ENCODE results near the gene BCAP31.

Gene BCAP31

GRCh38 chrX:153681175-153681574, 43.0 kb downstream of the BCAP31 start:
- peak; percentile 58 for DNase-seq (ENCODE audit: low spot score)
- Histone ChIP-seq H3K27ac (no peak overlapping the region), H3K4me3 (no peak overlapping the region)
- TF ChIP-seq CTCF (IDR thresholded peaks at IDR 0.05): no peak

DNA sequence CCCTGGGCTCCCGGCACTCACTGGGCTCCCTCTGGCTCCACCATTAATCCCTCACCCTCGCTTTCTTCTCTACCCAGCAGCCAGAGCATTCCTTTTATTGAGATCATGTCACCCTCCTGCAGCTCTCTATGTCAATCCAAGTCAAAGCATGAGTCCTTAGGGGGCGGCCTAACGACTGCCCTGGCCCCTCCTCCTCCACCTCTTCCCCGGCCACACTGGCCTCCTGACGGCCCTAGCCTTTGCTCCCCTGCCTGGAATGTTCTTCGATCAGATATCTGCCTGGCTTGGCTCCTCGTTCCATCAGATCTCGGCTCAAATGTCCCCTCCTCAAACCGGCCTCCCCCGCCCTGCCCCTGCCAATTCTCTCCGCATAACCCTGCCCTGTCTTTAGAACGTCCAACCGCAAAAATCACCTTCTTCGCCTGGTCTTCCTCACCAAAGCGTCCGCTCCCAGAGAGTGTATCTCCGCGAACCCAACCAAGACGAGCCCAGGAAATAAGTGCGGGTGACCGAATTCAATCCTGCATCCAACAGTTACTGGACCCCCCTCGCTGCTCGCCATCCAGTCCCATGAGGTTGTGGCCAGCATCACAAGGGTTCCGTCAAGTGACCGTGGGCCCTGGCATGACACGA, 49.9 kb downstream of the BCAP31 start:
- no peak overlapping the region for H3K4me3 ChIP-seq
- TF ChIP-seq CTCF (IDR thresholded peaks at IDR 0.05): no peak
- peak; percentile 28 for DNase-seq (ENCODE audit: low spot score)
- H3K27ac ChIP-seq: no peak overlapping the region

DNA sequence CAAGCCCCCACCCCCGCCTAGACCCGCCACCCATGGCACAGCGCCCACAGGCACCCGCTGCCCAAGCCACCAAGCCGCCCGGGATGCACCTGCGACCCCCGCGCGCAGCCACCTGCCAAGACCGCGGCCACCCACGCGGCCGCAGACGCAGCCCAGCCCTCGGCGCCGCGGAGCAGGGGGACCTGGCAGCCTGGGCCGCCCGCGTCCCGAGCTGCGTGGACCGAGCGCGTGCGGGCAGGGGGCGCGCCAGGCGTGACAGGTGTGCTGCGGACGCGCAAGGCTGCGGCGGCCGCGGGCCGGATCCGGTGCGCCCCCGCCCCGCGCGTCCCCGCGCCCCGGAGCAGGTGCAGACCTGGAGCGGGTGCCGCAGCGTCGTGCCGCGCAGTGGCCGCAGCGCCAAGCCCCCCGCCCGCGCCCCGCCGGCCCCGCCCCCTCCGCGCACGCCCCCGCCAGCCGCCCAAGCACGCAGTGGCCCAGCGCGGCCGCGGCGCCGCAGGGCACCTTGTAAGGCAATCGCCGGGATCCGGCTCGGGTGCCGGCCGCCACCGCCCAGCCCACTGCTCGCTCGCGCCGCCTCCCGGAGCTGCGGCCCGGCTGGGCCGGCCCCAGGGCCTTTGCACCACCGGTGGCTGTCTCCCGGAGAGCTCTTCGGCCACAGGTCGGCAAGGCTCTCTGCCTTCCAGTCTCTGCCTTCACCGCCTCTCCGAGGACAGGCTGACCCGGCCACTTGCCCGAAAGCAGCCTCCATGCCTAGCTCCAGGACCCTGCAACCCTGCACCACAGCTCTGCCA, 50.6 kb downstream of the BCAP31 start, which contains the start of gene PNCK:
PNCK (minus strand) TSS at position 386 of the 791 bp plus-strand sequence. CDS start 737 bp downstream, outside the sequence.
- TF ChIP-seq CTCF (IDR thresholded peaks at IDR 0.05): no peak
- peak; percentile 58 for DNase-seq (ENCODE audit: low spot score)
- Histone ChIP-seq H3K27ac (no peak within 1 kb of the TSS), H3K4me3 (peak within 1 kb of the TSS; percentile 45)

DNA sequence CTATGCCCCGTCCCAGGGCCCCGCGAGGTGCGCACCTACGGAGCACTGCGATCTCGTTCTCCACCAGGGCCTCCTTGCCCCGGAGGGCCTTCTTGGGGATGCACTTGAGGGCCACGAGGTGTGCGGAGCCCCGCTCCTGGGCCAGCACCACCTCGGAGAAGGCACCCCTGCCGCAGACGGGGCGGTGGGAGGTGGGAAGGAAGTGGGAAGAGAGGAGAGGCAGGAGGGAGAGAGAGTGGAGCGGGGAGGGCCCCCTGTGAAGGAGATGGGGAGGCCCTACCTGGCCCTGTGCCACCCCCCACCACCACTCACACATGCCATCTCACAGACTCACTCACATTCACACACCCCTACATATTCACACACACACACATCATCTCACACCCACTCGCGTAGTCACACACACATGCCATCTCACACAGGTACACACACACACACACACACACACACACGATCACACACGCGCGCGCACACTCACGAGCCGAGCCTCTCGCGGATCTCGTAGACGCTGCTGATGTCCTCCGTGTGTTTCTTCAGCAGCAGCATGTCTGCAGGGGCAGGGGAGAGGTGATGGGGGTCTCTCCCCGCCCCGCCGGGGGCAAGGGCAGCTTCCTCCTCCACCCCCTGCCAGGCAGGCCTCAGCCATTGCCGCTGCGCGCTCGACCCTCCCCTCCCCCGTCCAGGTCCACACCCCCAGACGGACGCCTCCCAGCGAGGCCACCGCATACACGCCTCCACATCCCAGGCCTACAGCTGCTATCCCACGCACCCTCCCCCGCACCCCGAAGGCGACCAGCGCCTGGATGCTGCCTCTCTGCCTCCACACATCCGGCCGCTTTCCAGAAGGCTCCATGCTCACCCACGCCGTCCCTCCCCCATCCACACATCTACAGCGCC, 51.4 kb downstream of the BCAP31 start:
- Histone ChIP-seq H3K4me3 (peak overlapping the region; percentile 45), H3K27ac (no peak overlapping the region)
- DNase-seq (ENCODE audit: low spot score): peak; percentile 58
- TF ChIP-seq CTCF (IDR thresholded peaks at IDR 0.05): no peak

- peak; percentile 67 for DNase-seq (ENCODE audit: low spot score)
- TF ChIP-seq CTCF (IDR thresholded peaks at IDR 0.05): no peak
- Histone ChIP-seq H3K27ac (no peak overlapping the region), H3K4me3 (no peak overlapping the region)
Measured at GRCh38 chrX:153671589-153672530, 52.3 kb downstream of the BCAP31 start.
